ENCODE measurements around the gene CHD1. TPM values are rescaled to one million over a fixed set of nuclear protein-coding genes. Genes with fewer than 3 reads are reported as not detected.

CHD1 gene
- total and polyA plus RNA-seq, 7 donors: 9.5 to 30.4 (median 13.6) TPM

- WGBS, 3 donors: 96 to 98% (median 97%) methylated on average over 2 of the region's 2 CpGs
- ATAC-seq: no peak
- no peaks in the 10 kb centered on the region for H3K4me1 ChIP-seq
- H3K27me3 ChIP-seq (ENCODE audit: insufficient read depth in 3 of 3, low read length in 2 of 3): no peaks in the 10 kb centered on the region
- TF ChIP-seq CTCF (IDR thresholded peaks at IDR 0.05): no peak
- intact Hi-C loops (cut with DNase I): no loop called here
- no peak overlapping the region for H3K4me3 ChIP-seq
- no peak overlapping the region for H3K27ac ChIP-seq
- H3K9me3 ChIP-seq: peaks cover 14% of the 10 kb centered on the region
- DNase-seq: no peak
- H3K36me3 ChIP-seq (ENCODE audit: insufficient read depth in 1 of 2, low read depth in 1 of 2): no peaks in the 10 kb centered on the region
Measured at GRCh38 chr5:98804066-98804465, 124.7 kb downstream of the CHD1 start.

Other genes starting within 250 kb of the CHD1 start
- 10 to 100 TPM; 14.1 to 25.7 (median 23.6) TPM for gene RGMB, start 155.3 kb downstream of the CHD1 start, total RNA-seq
- gene RGMB, start 155.3 kb downstream of the CHD1 start, polyA plus RNA-seq: 10 to 100 TPM in 1 of 3 donors, 1 to 10 TPM in 2; 8.2 to 12.9 (median 8.2) TPM